ENCODE data around the gene NEURL4.
"Not testable (repeated sequence)": the region's sequence is repeated elsewhere in the genome, so short reads cannot be mapped to it uniquely, and the experiment has no call there.

The NEURL4 gene

GRCh38 chr17:7328840-7329373 is at the start of gene NEURL4:
Gene NEURL4, minus strand, starts transcription at chr17:7329335. Its CDS starts 23 bp downstream, at chr17:7329312.
- in situ Hi-C loops (cut with HindIII; ENCODE audit: low sequenced_read_pairs), result loop anchor here (5.0 kb wide), 1 partner anchor 102 kb away; no protein-coding TSS in a partner anchor

- in situ Hi-C loops (cut with HindIII; ENCODE audit: low sequenced_read_pairs), result no loop called here
Measured at GRCh38 chr17:7374353-7374752, 45.2 kb upstream of the NEURL4 start.

- in situ Hi-C loops (cut with HindIII; ENCODE audit: low sequenced_read_pairs), result no loop called here
Measured at GRCh38 chr17:7370853-7371252, 41.7 kb upstream of the NEURL4 start.

GRCh38 chr17:7369825-7370224 is 40.7 kb upstream of the NEURL4 start:
- in situ Hi-C loops (cut with HindIII; ENCODE audit: low sequenced_read_pairs), result no loop called here

- in situ Hi-C loops (cut with HindIII; ENCODE audit: low sequenced_read_pairs), result not testable (repeated sequence)
Measured at GRCh38 chr17:7368599-7368994, 39.5 kb upstream of the NEURL4 start.

- in situ Hi-C loops (cut with HindIII; ENCODE audit: low sequenced_read_pairs), result no loop called here
Measured at GRCh38 chr17:7367918-7368598, 38.9 kb upstream of the NEURL4 start.

- in situ Hi-C loops (cut with HindIII; ENCODE audit: low sequenced_read_pairs), result no loop called here
Measured at GRCh38 chr17:7367083-7367482, 37.9 kb upstream of the NEURL4 start.

GRCh38 chr17:7365963-7366362 is 36.8 kb upstream of the NEURL4 start:
- in situ Hi-C loops (cut with HindIII; ENCODE audit: low sequenced_read_pairs), result not testable (repeated sequence)

- in situ Hi-C loops (cut with HindIII; ENCODE audit: low sequenced_read_pairs), result no loop called here
Measured at GRCh38 chr17:7363311-7363710, 34.2 kb upstream of the NEURL4 start.

GRCh38 chr17:7361906-7362305 is 32.8 kb upstream of the NEURL4 start:
- in situ Hi-C loops (cut with HindIII; ENCODE audit: low sequenced_read_pairs), result no loop called here

GRCh38 chr17:7357381-7357780 is 28.2 kb upstream of the NEURL4 start:
- in situ Hi-C loops (cut with HindIII; ENCODE audit: low sequenced_read_pairs), result no loop called here

- in situ Hi-C loops (cut with HindIII; ENCODE audit: low sequenced_read_pairs), result no loop called here
Measured at GRCh38 chr17:7356756-7357155, 27.6 kb upstream of the NEURL4 start.

- in situ Hi-C loops (cut with HindIII; ENCODE audit: low sequenced_read_pairs), result no loop called here
Measured at GRCh38 chr17:7356072-7356549, 27.0 kb upstream of the NEURL4 start.

GRCh38 chr17:7355573-7355972 is 26.4 kb upstream of the NEURL4 start:
- in situ Hi-C loops (cut with HindIII; ENCODE audit: low sequenced_read_pairs), result no loop called here

GRCh38 chr17:7355053-7355452 is 25.9 kb upstream of the NEURL4 start, which contains the start of gene TMEM95:
Gene TMEM95, plus strand, starts transcription at chr17:7355156. Its CDS starts 49 bp downstream, at chr17:7355205.
- in situ Hi-C loops (cut with HindIII; ENCODE audit: low sequenced_read_pairs), result no loop called here

- in situ Hi-C loops (cut with HindIII; ENCODE audit: low sequenced_read_pairs), result no loop called here
Measured at GRCh38 chr17:7354262-7354843, 25.2 kb upstream of the NEURL4 start.

- in situ Hi-C loops (cut with HindIII; ENCODE audit: low sequenced_read_pairs), result no loop called here
Measured at GRCh38 chr17:7352910-7353635, 23.9 kb upstream of the NEURL4 start.

- in situ Hi-C loops (cut with HindIII; ENCODE audit: low sequenced_read_pairs), result no loop called here
Measured at GRCh38 chr17:7352503-7352889, 23.4 kb upstream of the NEURL4 start.

GRCh38 chr17:7351665-7352502 is 22.7 kb upstream of the NEURL4 start, which contains the start of gene KCTD11:
Gene KCTD11, plus strand, starts transcription at chr17:7352162.
- in situ Hi-C loops (cut with HindIII; ENCODE audit: low sequenced_read_pairs), result no loop called here

- in situ Hi-C loops (cut with HindIII; ENCODE audit: low sequenced_read_pairs), result no loop called here
Measured at GRCh38 chr17:7348478-7349242, 19.5 kb upstream of the NEURL4 start.

All from endothelial cell of hepatic sinusoid (primary cell).